WTC11 (cell line): Measurements from ENCODE around the gene NCKAP5L.

Source experiments
- CREB1 ChIP-seq: sonication (generic); formaldehyde crosslinking; IDR thresholded peaks from 2 replicates; pipeline ENCODE4 v1.8.0; 2023; ENCODE audit warnings: mild to moderate bottlenecking, missing genetic modification reagents
- SP1 ChIP-seq: sonication (generic); formaldehyde crosslinking; conservative IDR thresholded peaks from 2 replicates; pipeline ENCODE4 v1.8.1; 2022; ENCODE audit warnings: missing genetic modification reagents
- TEAD1 ChIP-seq: sonication (generic); formaldehyde crosslinking; IDR thresholded peaks from 2 replicates; pipeline ENCODE4 v1.8.0; 2022; ENCODE audit warnings: mild to moderate bottlenecking, missing genetic modification reagents
- ZBTB21 ChIP-seq: sonication (generic); formaldehyde crosslinking; IDR thresholded peaks from 2 replicates; pipeline ENCODE4 v1.8.1; 2023; ENCODE audit warnings: mild to moderate bottlenecking, missing genetic modification reagents, borderline replicate concordance
- TF ChIP-seq, protein P1 (sequence below): sonication (generic); formaldehyde crosslinking; IDR thresholded peaks from 2 replicates; pipeline ENCODE4 v1.8.1; 2022; ENCODE audit warnings: missing genetic modification reagents, borderline replicate concordance
- TF ChIP-seq, protein P2 (sequence below): fragments of 200-600 bp; IDR thresholded peaks from 2 replicates; pipeline ENCODE4 v1.8.0; 2022; ENCODE audit warnings: antibody characterized with exemption

DNA sequence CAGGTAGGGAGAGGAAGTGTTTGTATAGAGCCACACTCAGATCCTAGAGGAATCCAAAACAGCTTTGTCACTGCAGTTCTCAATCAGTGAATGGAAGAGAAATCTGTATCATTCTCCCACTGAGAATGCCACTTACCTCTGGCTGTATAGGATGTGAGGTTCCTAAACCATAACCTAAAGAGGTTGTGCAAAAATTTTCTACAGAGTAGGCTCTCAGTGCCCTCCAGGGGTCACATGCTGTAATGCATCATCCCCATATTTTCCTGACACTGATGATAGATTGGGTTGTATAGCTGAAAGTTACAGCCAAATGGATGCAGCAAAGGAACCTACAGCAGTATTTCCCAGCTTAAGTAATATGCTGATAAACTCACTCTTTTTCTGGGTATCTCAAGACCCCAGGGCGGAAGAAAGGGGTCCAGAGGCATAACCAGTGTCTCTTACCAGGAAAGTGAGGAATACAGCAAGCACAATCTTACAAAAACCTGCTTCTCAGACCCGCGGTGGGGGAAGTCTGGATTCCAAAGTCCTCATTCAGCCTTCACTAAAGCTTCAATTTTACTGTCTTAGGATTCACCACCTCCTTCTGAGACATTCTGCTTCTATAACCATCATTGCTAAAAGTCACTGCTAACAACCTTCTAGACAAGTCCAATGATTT lies 10.9 kb upstream of the NCKAP5L start:
- TF ChIP-seq, protein P1, sequence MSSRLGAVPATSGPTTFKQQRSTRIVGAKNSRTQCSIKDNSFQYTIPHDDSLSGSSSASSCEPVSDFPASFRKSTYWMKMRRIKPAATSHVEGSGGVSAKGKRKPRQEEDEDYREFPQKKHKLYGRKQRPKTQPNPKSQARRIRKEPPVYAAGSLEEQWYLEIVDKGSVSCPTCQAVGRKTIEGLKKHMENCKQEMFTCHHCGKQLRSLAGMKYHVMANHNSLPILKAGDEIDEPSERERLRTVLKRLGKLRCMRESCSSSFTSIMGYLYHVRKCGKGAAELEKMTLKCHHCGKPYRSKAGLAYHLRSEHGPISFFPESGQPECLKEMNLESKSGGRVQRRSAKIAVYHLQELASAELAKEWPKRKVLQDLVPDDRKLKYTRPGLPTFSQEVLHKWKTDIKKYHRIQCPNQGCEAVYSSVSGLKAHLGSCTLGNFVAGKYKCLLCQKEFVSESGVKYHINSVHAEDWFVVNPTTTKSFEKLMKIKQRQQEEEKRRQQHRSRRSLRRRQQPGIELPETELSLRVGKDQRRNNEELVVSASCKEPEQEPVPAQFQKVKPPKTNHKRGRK (CRISPR knock-in tag): no peak
- no peak for TF ChIP-seq CREB1 (CRISPR knock-in tag)
- TF ChIP-seq TEAD1 (CRISPR knock-in tag): no peak
- TF ChIP-seq, protein P2, sequence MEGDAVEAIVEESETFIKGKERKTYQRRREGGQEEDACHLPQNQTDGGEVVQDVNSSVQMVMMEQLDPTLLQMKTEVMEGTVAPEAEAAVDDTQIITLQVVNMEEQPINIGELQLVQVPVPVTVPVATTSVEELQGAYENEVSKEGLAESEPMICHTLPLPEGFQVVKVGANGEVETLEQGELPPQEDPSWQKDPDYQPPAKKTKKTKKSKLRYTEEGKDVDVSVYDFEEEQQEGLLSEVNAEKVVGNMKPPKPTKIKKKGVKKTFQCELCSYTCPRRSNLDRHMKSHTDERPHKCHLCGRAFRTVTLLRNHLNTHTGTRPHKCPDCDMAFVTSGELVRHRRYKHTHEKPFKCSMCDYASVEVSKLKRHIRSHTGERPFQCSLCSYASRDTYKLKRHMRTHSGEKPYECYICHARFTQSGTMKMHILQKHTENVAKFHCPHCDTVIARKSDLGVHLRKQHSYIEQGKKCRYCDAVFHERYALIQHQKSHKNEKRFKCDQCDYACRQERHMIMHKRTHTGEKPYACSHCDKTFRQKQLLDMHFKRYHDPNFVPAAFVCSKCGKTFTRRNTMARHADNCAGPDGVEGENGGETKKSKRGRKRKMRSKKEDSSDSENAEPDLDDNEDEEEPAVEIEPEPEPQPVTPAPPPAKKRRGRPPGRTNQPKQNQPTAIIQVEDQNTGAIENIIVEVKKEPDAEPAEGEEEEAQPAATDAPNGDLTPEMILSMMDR: peak; percentile 46
- no peak for TF ChIP-seq SP1 (CRISPR knock-in tag)
- TF ChIP-seq ZBTB21 (CRISPR knock-in tag): no peak
